GM12874 (cell line): ENCODE results near the gene STARD5.
A peak's percentile ranks its signal among the peaks of the same experiment; 100 is the strongest.

Experiments
- TF ChIP-seq, protein P1 (sequence below): IDR thresholded peaks from 2 replicates; pipeline ENCODE4 v1.5.1; 2011; ENCODE audit warnings: low read depth, mild to moderate bottlenecking, control low read depth, low read length, moderate library complexity; ENCODE audit not compliant: insufficient read depth

Gene STARD5

DNA sequence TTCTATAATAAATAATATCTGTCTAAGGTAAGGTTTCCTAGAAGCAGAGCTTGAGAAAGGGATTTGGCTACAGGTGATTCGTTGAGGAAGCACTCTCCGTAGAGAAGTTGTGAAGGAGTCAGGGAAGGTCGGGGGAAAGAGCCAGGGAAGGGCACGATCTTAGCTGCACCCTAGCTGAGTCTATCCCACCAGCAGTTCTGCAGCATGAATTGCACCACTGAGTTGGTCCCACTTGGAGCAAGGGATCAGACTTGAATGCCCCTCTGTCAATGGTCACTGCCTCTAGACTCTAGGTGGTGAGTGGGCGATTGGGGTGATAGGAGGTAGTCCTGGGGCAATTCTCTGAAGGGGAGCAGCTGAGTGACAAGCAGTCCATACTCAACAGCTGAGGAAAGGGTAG lies 36.5 kb upstream of the STARD5 start:
- TF ChIP-seq, protein P1, sequence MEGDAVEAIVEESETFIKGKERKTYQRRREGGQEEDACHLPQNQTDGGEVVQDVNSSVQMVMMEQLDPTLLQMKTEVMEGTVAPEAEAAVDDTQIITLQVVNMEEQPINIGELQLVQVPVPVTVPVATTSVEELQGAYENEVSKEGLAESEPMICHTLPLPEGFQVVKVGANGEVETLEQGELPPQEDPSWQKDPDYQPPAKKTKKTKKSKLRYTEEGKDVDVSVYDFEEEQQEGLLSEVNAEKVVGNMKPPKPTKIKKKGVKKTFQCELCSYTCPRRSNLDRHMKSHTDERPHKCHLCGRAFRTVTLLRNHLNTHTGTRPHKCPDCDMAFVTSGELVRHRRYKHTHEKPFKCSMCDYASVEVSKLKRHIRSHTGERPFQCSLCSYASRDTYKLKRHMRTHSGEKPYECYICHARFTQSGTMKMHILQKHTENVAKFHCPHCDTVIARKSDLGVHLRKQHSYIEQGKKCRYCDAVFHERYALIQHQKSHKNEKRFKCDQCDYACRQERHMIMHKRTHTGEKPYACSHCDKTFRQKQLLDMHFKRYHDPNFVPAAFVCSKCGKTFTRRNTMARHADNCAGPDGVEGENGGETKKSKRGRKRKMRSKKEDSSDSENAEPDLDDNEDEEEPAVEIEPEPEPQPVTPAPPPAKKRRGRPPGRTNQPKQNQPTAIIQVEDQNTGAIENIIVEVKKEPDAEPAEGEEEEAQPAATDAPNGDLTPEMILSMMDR, result no peak

DNA sequence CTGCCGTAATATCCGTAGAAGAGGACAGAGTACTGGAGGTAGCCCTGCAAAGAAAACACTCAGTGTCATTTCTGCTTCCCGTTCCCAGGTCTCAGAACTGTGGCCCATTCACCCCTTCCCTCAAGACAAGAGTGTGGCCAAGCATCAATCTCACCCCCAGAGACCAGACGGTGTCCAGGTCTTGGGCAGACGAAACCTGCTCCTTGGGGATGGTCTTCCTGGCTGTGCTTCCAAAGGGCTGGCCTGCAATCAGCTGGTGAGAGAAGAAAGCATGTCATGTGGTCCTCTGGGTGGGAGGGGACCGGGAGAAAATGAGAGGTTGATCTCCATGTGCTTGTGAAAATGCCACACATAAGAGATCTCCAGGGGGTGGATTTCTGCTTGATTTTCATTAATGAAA lies 34.3 kb upstream of the STARD5 start:
- TF ChIP-seq, protein P1, result no peak

DNA sequence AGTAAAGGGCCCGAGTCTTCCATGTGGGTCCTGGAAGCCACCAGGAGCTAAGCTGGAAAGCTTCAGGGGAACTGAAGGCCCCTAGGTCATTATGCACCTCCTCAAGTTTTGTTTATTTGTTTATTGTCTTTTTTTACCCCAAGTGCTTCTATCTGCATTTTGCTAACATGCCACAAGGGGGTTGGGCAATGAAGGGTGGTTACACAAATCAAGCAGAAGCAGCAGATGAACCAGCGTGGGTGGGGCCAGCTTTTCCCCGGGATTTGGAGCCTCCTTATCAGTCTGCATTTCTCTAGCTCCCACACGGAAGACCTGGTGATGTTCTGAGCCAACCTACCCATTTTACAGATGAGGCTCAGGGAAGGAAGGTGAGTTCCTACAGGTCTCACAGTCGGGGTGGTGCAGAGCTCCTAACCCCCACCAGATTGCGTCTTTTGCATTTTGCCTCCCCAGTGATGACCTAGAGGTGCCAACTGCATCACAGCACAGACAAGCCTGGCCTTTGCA lies 33.3 kb upstream of the STARD5 start:
- TF ChIP-seq, protein P1, result peak; percentile 24; the same call in 1 of the 2 replicates

DNA sequence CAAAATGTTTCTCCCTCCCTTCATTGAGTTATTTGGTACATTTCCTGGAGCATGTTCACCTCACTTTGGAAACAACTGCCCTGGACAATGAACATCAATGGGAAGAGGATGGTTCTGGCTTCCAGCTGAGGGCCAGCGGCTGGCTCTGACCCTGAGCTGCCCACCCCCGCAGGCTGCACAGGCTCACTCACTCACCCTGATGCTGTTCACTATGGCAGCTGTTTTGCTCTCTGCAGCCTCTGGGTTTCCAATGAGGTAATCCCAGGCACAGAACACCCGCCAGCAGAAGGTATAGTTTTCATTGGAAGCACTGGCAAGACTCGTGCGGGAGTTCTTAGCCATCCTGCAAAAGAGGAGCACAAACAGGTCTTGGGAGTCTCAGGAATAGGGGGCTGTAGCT lies 32.3 kb upstream of the STARD5 start:
- TF ChIP-seq, protein P1, result no peak

DNA sequence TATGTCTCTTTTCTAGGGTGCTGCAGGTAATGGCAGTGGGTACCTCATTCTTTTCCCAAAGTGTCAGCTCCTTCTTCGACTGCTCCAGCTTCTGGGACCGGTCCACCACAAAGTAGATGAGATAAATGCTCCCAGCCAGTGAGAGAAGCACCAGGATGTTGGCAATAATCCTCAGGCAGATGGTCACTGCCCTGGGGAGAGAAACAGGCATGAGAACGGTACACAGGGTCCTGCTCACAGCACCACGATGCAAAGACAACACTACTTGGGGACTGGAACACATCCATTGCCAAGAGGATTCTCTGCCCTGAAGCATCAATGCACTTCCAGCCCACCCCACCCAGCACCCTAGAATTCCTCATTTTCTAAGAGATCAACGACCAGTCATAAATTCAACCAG lies 27.7 kb upstream of the STARD5 start:
- TF ChIP-seq, protein P1, result no peak

DNA sequence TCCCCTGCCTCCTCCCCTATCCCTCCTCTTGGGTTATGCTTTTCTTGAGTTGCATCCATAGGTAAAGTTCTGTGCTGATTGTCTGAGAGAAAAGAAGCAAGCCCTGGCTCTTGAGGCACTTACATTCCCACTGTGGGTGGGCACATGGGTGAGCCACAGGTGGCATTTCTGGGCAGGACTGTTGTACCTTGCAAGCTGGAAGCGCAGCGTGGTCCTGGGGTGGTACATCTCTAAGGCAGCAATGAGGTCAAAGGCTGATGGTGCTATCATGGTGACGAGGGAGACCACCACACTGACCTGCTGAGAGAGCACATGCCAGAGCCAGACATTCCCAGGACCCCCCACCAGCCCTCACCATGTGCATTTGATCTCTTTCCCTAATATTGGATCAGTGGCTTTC lies 25.3 kb upstream of the STARD5 start:
- TF ChIP-seq, protein P1, result no peak

DNA sequence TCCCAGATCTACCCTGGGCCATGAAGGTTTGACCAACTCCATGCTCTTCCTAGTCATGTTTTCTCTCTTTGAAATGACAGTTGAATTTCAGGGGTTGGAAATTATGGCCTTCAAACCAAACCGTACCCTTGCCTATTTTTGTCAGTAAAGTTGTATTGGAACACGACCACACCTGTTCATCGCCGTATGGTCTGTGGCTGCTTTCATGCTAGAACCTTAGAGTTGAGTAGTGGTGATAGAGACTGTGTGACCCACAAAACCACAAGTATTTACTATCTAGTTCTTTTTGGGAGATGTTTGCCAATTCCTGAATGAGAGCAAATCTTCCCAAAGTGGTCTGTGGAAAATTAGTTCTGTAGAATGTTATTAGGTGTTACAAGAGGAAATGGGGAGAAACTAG lies 24.0 kb upstream of the STARD5 start:
- TF ChIP-seq, protein P1, result no peak
